Liver (tissue), 3 donors: ENCODE measurements around the gene LIN9.

ENCODE experiments used
- ATF3 ChIP-seq: IDR thresholded peaks from 2 replicates; pipeline ENCODE4 v1.6.1; 2016; ENCODE audit warnings: antibody characterized with exemption
- EGR1 ChIP-seq, 2 donors: IDR thresholded peaks; 2 replicates each; pipeline ENCODE4 v1.6.1; 2016 to 2018; ENCODE audit warnings: antibody characterized with exemption in 2 of 2, low read depth in 2 of 2
- GABPA ChIP-seq, 2 donors: IDR thresholded peaks in 1 of 2; conservative IDR thresholded peaks in 1 of 2; 2 replicates each; pipeline ENCODE4 v1.6.1; 2016; ENCODE audit warnings: antibody characterized with exemption in 2 of 2, mild to moderate bottlenecking in 1 of 2, moderate library complexity in 1 of 2
- MAX ChIP-seq: IDR thresholded peaks from 2 replicates; pipeline ENCODE4 v1.6.1; 2016; ENCODE audit warnings: antibody characterized with exemption
- NR2F2 ChIP-seq: IDR thresholded peaks from 2 replicates; pipeline ENCODE4 v1.6.1; 2016; ENCODE audit warnings: antibody characterized with exemption
- RAD21 ChIP-seq, 2 donors: IDR thresholded peaks; 2 replicates each; pipeline ENCODE4 v1.6.1; 2016; ENCODE audit warnings: antibody characterized with exemption in 2 of 2, mild to moderate bottlenecking in 2 of 2
- REST ChIP-seq: IDR thresholded peaks from 2 replicates; pipeline ENCODE4 v1.6.1; 2016; ENCODE audit warnings: antibody characterized with exemption, mild to moderate bottlenecking
- SP1 ChIP-seq: IDR thresholded peaks from 2 replicates; pipeline ENCODE4 v1.6.1; 2018; ENCODE audit warnings: antibody characterized with exemption, mild to moderate bottlenecking
- TAF1 ChIP-seq: conservative IDR thresholded peaks from 2 replicates; pipeline ENCODE4 v1.6.1; 2016; ENCODE audit warnings: antibody characterized with exemption, mild to moderate bottlenecking
- YY1 ChIP-seq: IDR thresholded peaks from 2 replicates; pipeline ENCODE4 v1.6.1; 2016; ENCODE audit warnings: antibody characterized with exemption, mild to moderate bottlenecking
- ZBTB33 ChIP-seq: IDR thresholded peaks from 2 replicates; pipeline ENCODE4 v1.6.1; 2016; ENCODE audit warnings: antibody characterized with exemption
- TF ChIP-seq, protein P1 (sequence below): fragments of 150-350 bp; IDR thresholded peaks from 2 replicates; pipeline ENCODE4 v1.5.1; 2017; ENCODE audit warnings: improper control_type of control experiment, low read depth, low read length; ENCODE audit not compliant: missing input control
- donor health status: healthy.
- donor health status: healthy.

GRCh38 chr1:226261818-226262217 is 47.1 kb downstream of the LIN9 start:
- TF ChIP-seq, protein P1, sequence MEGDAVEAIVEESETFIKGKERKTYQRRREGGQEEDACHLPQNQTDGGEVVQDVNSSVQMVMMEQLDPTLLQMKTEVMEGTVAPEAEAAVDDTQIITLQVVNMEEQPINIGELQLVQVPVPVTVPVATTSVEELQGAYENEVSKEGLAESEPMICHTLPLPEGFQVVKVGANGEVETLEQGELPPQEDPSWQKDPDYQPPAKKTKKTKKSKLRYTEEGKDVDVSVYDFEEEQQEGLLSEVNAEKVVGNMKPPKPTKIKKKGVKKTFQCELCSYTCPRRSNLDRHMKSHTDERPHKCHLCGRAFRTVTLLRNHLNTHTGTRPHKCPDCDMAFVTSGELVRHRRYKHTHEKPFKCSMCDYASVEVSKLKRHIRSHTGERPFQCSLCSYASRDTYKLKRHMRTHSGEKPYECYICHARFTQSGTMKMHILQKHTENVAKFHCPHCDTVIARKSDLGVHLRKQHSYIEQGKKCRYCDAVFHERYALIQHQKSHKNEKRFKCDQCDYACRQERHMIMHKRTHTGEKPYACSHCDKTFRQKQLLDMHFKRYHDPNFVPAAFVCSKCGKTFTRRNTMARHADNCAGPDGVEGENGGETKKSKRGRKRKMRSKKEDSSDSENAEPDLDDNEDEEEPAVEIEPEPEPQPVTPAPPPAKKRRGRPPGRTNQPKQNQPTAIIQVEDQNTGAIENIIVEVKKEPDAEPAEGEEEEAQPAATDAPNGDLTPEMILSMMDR = no peak
- no peak for TF ChIP-seq ATF3
- no peak for TF ChIP-seq SP1
- TF ChIP-seq RAD21 (IDR thresholded peaks at IDR 0.05) = no peak
- no peak for TF ChIP-seq ZBTB33
- no peak for TF ChIP-seq GABPA (IDR thresholded peaks at IDR 0.05 in 1 of 2, conservative IDR thresholded peaks at IDR 0.05 in 1 of 2)
- no peak for TF ChIP-seq EGR1 (IDR thresholded peaks at IDR 0.05; ENCODE audit: low read depth in 2 of 2)
- no peak for TF ChIP-seq MAX
- no peak for TF ChIP-seq TAF1
- TF ChIP-seq REST = no peak
- no peak for TF ChIP-seq YY1
- no peak for TF ChIP-seq NR2F2
